ENCODE measurements around the gene TCF12.

DNA sequence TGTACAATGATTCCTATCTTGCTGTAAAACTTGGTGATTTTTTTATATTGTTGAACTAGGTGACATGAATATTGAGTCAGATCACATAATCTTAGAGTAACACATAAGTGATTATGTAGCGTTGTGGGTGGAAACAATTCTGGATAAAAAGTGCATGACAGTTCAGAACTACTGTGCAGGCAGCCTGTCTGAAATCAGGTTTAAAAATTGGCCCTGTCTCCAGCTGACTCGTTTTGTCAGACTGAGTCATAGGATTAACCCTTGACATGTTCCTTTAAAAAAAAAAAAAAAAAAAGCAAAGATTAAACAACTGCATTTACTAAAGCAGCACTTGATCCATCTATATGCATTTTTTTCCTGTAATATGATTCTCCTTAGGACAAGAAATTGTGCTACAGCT is 297.8 kb downstream of the TCF12 start:
- TF ChIP-seq, protein P1, sequence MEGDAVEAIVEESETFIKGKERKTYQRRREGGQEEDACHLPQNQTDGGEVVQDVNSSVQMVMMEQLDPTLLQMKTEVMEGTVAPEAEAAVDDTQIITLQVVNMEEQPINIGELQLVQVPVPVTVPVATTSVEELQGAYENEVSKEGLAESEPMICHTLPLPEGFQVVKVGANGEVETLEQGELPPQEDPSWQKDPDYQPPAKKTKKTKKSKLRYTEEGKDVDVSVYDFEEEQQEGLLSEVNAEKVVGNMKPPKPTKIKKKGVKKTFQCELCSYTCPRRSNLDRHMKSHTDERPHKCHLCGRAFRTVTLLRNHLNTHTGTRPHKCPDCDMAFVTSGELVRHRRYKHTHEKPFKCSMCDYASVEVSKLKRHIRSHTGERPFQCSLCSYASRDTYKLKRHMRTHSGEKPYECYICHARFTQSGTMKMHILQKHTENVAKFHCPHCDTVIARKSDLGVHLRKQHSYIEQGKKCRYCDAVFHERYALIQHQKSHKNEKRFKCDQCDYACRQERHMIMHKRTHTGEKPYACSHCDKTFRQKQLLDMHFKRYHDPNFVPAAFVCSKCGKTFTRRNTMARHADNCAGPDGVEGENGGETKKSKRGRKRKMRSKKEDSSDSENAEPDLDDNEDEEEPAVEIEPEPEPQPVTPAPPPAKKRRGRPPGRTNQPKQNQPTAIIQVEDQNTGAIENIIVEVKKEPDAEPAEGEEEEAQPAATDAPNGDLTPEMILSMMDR (IDR thresholded peaks at IDR 0.05): no peak
- no peak for TF ChIP-seq SIN3A (IDR thresholded peaks at IDR 0.05; ENCODE audit: borderline replicate concordance, insufficient read depth, low read depth, low read length)
- TF ChIP-seq REST (IDR thresholded peaks at IDR 0.05; ENCODE audit: insufficient read depth in 1 of 2, low read depth in 2 of 2, low read length in 1 of 2): no peak
